Measurements from ENCODE around the gene RHPN2. TPM values are rescaled to one million over a fixed set of nuclear protein-coding genes. Genes with fewer than 3 reads are reported as not detected.

The RHPN2 gene
- total RNA-seq, 2 experiments from 2014 or later = 2.1 to 6.4 TPM

GRCh38 chr19:33085570-33086128 lies 21.0 kb upstream of the RHPN2 start:
- no peak overlapping the region for H2AFZ ChIP-seq (ENCODE audit: low read length)
- no peaks in the 10 kb centered on the region for H3K9me2 ChIP-seq (ENCODE audit: insufficient read depth, low read length)
- no peak for DNase-seq (ENCODE audit: low spot score)
- BruUV-seq (replicated peaks) = no TSS peak
- ChIA-PET POLR2A (no interaction called here), CTCF (ENCODE audit: unreplicated experiment) (no interaction called here)
- peaks cover 18% of the 10 kb centered on the region for H3K36me3 ChIP-seq (ENCODE audit: insufficient read depth, low read length)
- no peak overlapping the region for H3K27ac ChIP-seq (ENCODE audit: low read depth, low read length, poor library complexity, severe bottlenecking)
- H3K4me2 ChIP-seq (ENCODE audit: low read length) = no peak overlapping the region
- H3K9me3 ChIP-seq (ENCODE audit: low read length) = no peaks in the 10 kb centered on the region
- H3K79me2 ChIP-seq (ENCODE audit: insufficient read depth, low read depth, low read length) = peaks cover 15% of the 10 kb centered on the region; the same call in 1 of the 2 replicates
- H4K20me1 ChIP-seq (ENCODE audit: insufficient read depth, low read length) = no peaks in the 10 kb centered on the region
- TF ChIP-seq CTCF (conservative IDR thresholded peaks at IDR 0.05; ENCODE audit: low read length) = no peak
- TF ChIP-seq EZH2phosphoT487 (IDR thresholded peaks at IDR 0.05; ENCODE audit: borderline replicate concordance, low read depth, low read length) = no peak
- H3K4me3 ChIP-seq (ENCODE audit: low read depth, low read length, poor library complexity, severe bottlenecking) = no peak overlapping the region
- intact Hi-C loops (cut with micrococcal nuclease; ENCODE audit: unreplicated experiment) = loop anchor here (10.0 kb wide), 1 partner anchor 111 kb away; the partner anchor contains the start of genes CEP89 and FAAP24
- peaks cover 5% of the 10 kb centered on the region for H3K4me1 ChIP-seq (ENCODE audit: insufficient read depth, low read length, poor library complexity, severe bottlenecking)

- TF ChIP-seq EZH2phosphoT487 (IDR thresholded peaks at IDR 0.05; ENCODE audit: borderline replicate concordance, low read depth, low read length) = no peak
- TF ChIP-seq CTCF (conservative IDR thresholded peaks at IDR 0.05; ENCODE audit: low read length) = no peak
- H2AFZ ChIP-seq (ENCODE audit: low read length) = peak within 1 kb of the TSS; percentile 91
- no peaks in the 10 kb centered on the region for H3K9me2 ChIP-seq (ENCODE audit: insufficient read depth, low read length)
- ChIA-PET CTCF (ENCODE audit: unreplicated experiment) (interaction anchor here (0.6 kb wide), 2 partner anchors 24 to 121 kb away, joined by 3 to 6 read pairs; no protein-coding TSS in a partner anchor), POLR2A (interaction anchor here (0.5 to 1.3 kb wide), 5 partner anchors 9 to 1456 kb away, joined by 3 to 6 read pairs (median 3); no protein-coding TSS in a partner anchor)
- DNase-seq (ENCODE audit: low spot score) = peak; percentile 82
- intact Hi-C loops (cut with micrococcal nuclease; ENCODE audit: unreplicated experiment) = loop anchor here (10.0 kb wide), 1 partner anchor 106 kb away; the partner anchor contains the start of genes CEP89 and FAAP24
- no peaks in the 10 kb centered on the region for H4K20me1 ChIP-seq (ENCODE audit: insufficient read depth, low read length)
- no peaks in the 10 kb centered on the region for H3K9me3 ChIP-seq (ENCODE audit: low read length)
- peaks cover 15% of the 10 kb centered on the region; the same call in 1 of the 2 replicates for H3K79me2 ChIP-seq (ENCODE audit: insufficient read depth, low read depth, low read length)
- H3K4me2 ChIP-seq (ENCODE audit: low read length) = peak within 1 kb of the TSS; percentile 81
- H3K4me3 ChIP-seq (ENCODE audit: low read depth, low read length, poor library complexity, severe bottlenecking) = peak within 1 kb of the TSS; percentile 84
- peaks cover 5% of the 10 kb centered on the region for H3K4me1 ChIP-seq (ENCODE audit: insufficient read depth, low read length, poor library complexity, severe bottlenecking)
- peak within 1 kb of the TSS; percentile 17 for H3K27ac ChIP-seq (ENCODE audit: low read depth, low read length, poor library complexity, severe bottlenecking)
- BruUV-seq (replicated peaks) = no TSS peak
- no peaks in the 10 kb centered on the region for H3K36me3 ChIP-seq (ENCODE audit: insufficient read depth, low read length)
These were observed 16.3 kb upstream of the RHPN2 start, which contains the start of gene GPATCH1 for GRCh38 chr19:33080761-33081681. Gene GPATCH1, plus strand, starts transcription at chr19:33081181. Its CDS starts 13 bp downstream, at chr19:33081194.
